Endodermal cell (in vitro differentiated cells): ENCODE measurements around the gene RBCK1. TPM values are rescaled to one million over a fixed set of nuclear protein-coding genes. Genes with fewer than 3 reads are reported as not detected.
A peak's percentile ranks its signal among the peaks of the same experiment; 100 is the strongest.

Source experiments
- DNase-seq: peaks from one replicate; pipeline ENCODE4 v3.0.0-alpha.2; 2017
- H3K27ac ChIP-seq: 2 replicates; pipeline ENCODE4 v1.5.1; 2013; ENCODE audit warnings: mild to moderate bottlenecking, low read depth, low read length, moderate library complexity
- H3K27me3 ChIP-seq: 2 replicates; pipeline ENCODE4 v1.6.1; 2013; ENCODE audit warnings: mild to moderate bottlenecking, low read length, moderate library complexity; ENCODE audit not compliant: insufficient read depth, control insufficient read depth, poor library complexity, severe bottlenecking
- H3K36me3 ChIP-seq: 2 replicates; pipeline ENCODE4 v1.7.0; 2013; ENCODE audit warnings: mild to moderate bottlenecking, low read length, moderate library complexity; ENCODE audit not compliant: control insufficient read depth, insufficient read depth
- H3K4me1 ChIP-seq: one replicate; pipeline ENCODE4 v1.7.0; 2013; ENCODE audit warnings: low read length; ENCODE audit not compliant: control insufficient read depth, insufficient read depth
- H3K4me3 ChIP-seq: 2 replicates; pipeline ENCODE4 v1.5.1; 2013; ENCODE audit warnings: mild to moderate bottlenecking, low read length, moderate library complexity
- H3K9ac ChIP-seq: 2 replicates; pipeline ENCODE4 v1.6.1; 2013; ENCODE audit warnings: mild to moderate bottlenecking, low read length, moderate library complexity; ENCODE audit not compliant: poor library complexity, severe bottlenecking; ENCODE audit errors: extremely low read depth
- H3K9me3 ChIP-seq: 2 replicates; pipeline ENCODE4 v1.6.1; 2013; ENCODE audit warnings: mild to moderate bottlenecking, low read length, moderate library complexity; ENCODE audit not compliant: control insufficient read depth
- H3K27ac Mint-ChIP-seq: 2 replicates; pipeline ENCODE4 v1.8.0; 2020; ENCODE audit warnings: mixed read lengths
- H3K27me3 Mint-ChIP-seq: 2 replicates; pipeline ENCODE4 v1.8.0; 2021; ENCODE audit warnings: mild to moderate bottlenecking, mixed read lengths; ENCODE audit not compliant: insufficient read depth
- H3K36me3 Mint-ChIP-seq: 2 replicates; pipeline ENCODE4 v1.8.0; 2020; ENCODE audit warnings: low read depth, mixed read lengths
- H3K4me1 Mint-ChIP-seq: 2 replicates; pipeline ENCODE4 v1.8.0; 2020; ENCODE audit warnings: mixed read lengths
- H3K4me3 Mint-ChIP-seq: 2 replicates; pipeline ENCODE4 v1.8.0; 2020; ENCODE audit warnings: mild to moderate bottlenecking, moderate library complexity, mixed read lengths
- H3K9me3 Mint-ChIP-seq: 2 replicates; pipeline ENCODE4 v1.8.0; 2020; ENCODE audit warnings: mild to moderate bottlenecking, mixed read lengths
- CTCF ChIP-seq: fragments of 200-600 bp; sonication (generic); conservative IDR thresholded peaks from 2 replicates; pipeline ENCODE4 v1.5.0; 2021; ENCODE audit warnings: antibody characterized with exemption, mild to moderate bottlenecking
- WGBS, 2 experiments: methylation state at CpG; one replicate each; pipeline versions ENCODE4 v1.1.5 to v1.1.7; 2013; ENCODE audit warnings: missing lambda C conversion rate in 2 of 2, mixed read lengths in 1 of 2; ENCODE audit not compliant: insufficient coverage in 1 of 2, insufficient read length in 1 of 2; 5-methylcytosine and 5-hydroxymethylcytosine counted together
- total RNA-seq, 2 donors: library from RNA; stranded (reverse); fragmentation: NEBNext Ultra II Directional in 1 of 2; extraction: Animal tissue kit (Norgen Biotek cat#: 25700) in 1 of 2; gene quantifications; 2 replicates in 1 of 2; 3 replicates in 1 of 2; pipeline ENCODE4 v1.2.1, GENCODE V29; 2021

RBCK1 gene
- total RNA-seq, 2 donors from 2014 or later = 61.7 to 63.7 TPM

GRCh38 chr20:420166-420620, 12.1 kb downstream of the RBCK1 start:
- no peak for TF ChIP-seq CTCF
- Mint-ChIP-seq H3K4me1 (peaks cover 4% of the 10 kb centered on the region), H3K9me3 (no peaks in the 10 kb centered on the region), H3K27me3 (no peaks in the 10 kb centered on the region), H3K27ac (no peak overlapping the region), H3K36me3 (peaks cover 59% of the 10 kb centered on the region), H3K4me3 (no peak overlapping the region)
- Histone ChIP-seq H3K27me3 (no peaks in the 10 kb centered on the region), H3K36me3 (peaks cover 41% of the 10 kb centered on the region), H3K4me1 (no peaks in the 10 kb centered on the region), H3K27ac (no peak overlapping the region), H3K4me3 (no peak overlapping the region), H3K9ac (no peak overlapping the region), H3K9me3 (no peaks in the 10 kb centered on the region)
- DNase-seq = no peak
- 95% methylated on average over 16 to 17 of the region's 20 CpGs for WGBS, 2 experiments

GRCh38 chr20:420721-421574, 12.8 kb downstream of the RBCK1 start:
- H3K27me3 Mint-ChIP-seq = no peaks in the 10 kb centered on the region
- Histone ChIP-seq H3K4me3 (no peak overlapping the region), H3K9me3 (no peaks in the 10 kb centered on the region), H3K27ac (no peak overlapping the region), H3K9ac (no peak overlapping the region), H3K27me3 (no peaks in the 10 kb centered on the region), H3K36me3 (peaks cover 39% of the 10 kb centered on the region), H3K4me1 (no peaks in the 10 kb centered on the region)
- H3K4me1 Mint-ChIP-seq = peaks cover under 1% of the 10 kb centered on the region
- DNase-seq = peak; percentile 71
- TF ChIP-seq CTCF = no peak
- peaks cover 56% of the 10 kb centered on the region for H3K36me3 Mint-ChIP-seq
- H3K27ac Mint-ChIP-seq = no peak overlapping the region
- no peaks in the 10 kb centered on the region for H3K9me3 Mint-ChIP-seq
- WGBS, 2 experiments = 94 to 97% methylated on average over 27 to 48 of the region's 49 CpGs
- H3K4me3 Mint-ChIP-seq = no peak overlapping the region

- 94 to 98% methylated on average over 5 to 8 of the region's 8 CpGs for WGBS, 2 experiments
- no peaks in the 10 kb centered on the region for H3K27me3 ChIP-seq
- Mint-ChIP-seq H3K27ac (no peak overlapping the region), H3K4me3 (no peak overlapping the region), H3K4me1 (no peaks in the 10 kb centered on the region), H3K9me3 (no peaks in the 10 kb centered on the region), H3K27me3 (no peaks in the 10 kb centered on the region), H3K36me3 (peaks cover 58% of the 10 kb centered on the region)
- no peak for DNase-seq
- no peak overlapping the region for H3K27ac ChIP-seq
- no peaks in the 10 kb centered on the region for H3K9me3 ChIP-seq
- no peak for TF ChIP-seq CTCF
- H3K4me3 ChIP-seq = no peak overlapping the region
- H3K4me1 ChIP-seq = no peaks in the 10 kb centered on the region
- H3K36me3 ChIP-seq = peaks cover 40% of the 10 kb centered on the region
- H3K9ac ChIP-seq = no peak overlapping the region
These were observed 13.7 kb downstream of the RBCK1 start for GRCh38 chr20:421685-422250.
